Uterine smooth muscle cell (primary cell): ENCODE measurements around the gene FGA. TPM values are rescaled to one million over a fixed set of nuclear protein-coding genes. Genes with fewer than 3 reads are reported as not detected.

ENCODE experiments used
- total RNA-seq: library from RNA; depleted of rRNA; stranded (reverse); fragments of >200 nt; gene quantifications from 2 replicates; pipeline ENCODE4 v1.2.3, GENCODE V29; 2014

Gene FGA
- 0.12 TPM in 1 of 2 replicates, not detected in the other for total RNA-seq

DNA sequence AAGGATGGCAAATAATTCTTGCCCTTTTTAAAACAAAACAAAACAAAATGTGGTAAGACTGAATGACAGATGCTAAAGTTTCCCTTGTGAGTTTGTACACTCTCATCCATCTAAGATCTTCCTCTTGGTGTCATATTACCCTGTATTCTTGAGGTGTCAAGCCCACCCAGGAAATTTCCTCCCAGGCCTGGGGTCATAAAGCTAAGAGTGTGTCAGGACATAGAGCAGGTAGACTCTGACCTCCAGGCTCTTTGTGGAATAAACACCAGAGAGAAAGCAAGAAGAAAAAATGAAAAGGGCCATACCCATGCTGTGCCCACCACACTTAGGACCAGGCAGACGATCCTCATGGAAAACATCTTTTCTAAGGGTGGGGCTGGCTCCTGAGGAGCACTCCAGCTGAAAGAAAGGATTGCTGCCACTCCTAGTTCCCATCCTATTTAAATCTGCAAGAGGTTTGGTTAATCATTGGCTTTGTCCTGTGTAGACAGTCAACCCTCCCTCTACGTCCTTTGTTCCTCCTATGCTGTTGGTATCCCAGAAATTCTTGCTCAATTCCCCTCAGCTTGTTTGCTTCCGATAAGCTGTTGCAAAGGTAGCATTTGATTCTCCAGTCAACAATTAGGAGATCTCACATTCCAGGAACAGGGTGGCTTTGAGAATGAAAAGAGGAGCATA is at the start of gene FGA:
FGA (minus strand) TSS at position 414 of the 678 bp plus-strand sequence; CDS start at position 359, 55 bp downstream.

DNA sequence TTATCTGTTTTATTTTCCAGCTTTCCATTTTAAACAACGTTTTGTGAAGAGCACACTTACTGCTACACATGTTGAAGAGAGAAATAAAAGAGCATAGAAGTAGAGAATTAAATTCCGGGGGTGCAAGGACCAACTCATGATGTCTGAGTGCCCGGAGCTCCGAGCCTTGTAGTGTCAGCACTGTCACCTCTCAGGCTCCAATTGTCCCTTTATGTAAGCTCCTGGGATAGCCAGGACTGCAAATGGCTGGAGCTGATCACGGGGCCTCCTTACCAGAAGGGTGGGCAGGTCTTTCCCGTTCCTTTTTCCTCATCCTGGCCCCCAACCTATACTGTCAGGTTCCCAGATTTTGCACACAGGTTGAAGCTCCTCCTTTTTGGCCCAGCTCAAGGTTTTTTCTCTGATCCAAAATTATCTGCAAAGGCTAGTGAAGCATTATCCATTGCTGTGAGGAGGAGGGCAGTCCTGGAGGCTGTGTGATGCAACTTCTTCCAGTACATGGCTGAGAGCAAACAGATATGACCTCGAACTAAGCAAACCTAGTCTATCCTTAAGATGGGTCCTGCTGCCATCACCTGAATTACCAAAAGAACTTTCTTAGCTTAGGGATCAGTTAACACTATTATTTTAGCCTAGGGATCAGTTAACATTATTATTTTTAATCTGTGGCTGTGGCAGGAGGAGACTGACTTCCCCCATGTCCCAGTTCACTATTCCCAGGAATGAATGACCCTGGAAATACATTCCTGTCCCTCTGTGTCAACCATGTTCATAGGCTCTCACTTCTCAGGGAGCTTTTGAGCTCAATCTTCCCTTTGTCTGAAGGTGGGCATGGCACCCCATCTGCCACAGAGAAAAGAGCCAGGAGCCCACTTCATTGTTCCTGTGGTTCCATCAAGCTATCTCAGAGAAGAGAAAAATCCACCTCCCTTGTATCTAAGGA is 22.2 kb upstream of the FGA start, which contains the start of gene FGG:
FGG (minus strand) TSS at position 185 of the 943 bp plus-strand sequence; CDS start at position 138, 47 bp downstream.

DNA sequence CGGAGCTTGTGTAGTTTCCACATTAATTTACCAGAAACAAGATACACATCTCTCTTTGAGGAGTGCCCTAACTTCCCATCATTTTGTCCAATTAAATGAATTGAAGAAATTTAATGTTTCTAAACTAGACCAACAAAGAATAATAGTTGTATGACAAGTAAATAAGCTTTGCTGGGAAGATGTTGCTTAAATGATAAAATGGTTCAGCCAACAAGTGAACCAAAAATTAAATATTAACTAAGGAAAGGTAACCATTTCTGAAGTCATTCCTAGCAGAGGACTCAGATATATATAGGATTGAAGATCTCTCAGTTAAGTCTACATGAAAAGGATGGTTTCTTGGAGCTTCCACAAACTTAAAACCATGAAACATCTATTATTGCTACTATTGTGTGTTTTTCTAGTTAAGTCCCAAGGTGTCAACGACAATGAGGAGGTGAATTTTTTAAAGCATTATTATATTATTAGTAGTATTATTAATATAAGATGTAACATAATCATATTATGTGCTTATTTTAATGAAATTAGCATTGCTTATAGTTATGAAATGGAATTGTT is 27.8 kb downstream of the FGA start, which contains the start of gene FGB:
FGB (plus strand) TSS at position 315 of the 558 bp plus-strand sequence; CDS start at position 323, 8 bp downstream.

DNA sequence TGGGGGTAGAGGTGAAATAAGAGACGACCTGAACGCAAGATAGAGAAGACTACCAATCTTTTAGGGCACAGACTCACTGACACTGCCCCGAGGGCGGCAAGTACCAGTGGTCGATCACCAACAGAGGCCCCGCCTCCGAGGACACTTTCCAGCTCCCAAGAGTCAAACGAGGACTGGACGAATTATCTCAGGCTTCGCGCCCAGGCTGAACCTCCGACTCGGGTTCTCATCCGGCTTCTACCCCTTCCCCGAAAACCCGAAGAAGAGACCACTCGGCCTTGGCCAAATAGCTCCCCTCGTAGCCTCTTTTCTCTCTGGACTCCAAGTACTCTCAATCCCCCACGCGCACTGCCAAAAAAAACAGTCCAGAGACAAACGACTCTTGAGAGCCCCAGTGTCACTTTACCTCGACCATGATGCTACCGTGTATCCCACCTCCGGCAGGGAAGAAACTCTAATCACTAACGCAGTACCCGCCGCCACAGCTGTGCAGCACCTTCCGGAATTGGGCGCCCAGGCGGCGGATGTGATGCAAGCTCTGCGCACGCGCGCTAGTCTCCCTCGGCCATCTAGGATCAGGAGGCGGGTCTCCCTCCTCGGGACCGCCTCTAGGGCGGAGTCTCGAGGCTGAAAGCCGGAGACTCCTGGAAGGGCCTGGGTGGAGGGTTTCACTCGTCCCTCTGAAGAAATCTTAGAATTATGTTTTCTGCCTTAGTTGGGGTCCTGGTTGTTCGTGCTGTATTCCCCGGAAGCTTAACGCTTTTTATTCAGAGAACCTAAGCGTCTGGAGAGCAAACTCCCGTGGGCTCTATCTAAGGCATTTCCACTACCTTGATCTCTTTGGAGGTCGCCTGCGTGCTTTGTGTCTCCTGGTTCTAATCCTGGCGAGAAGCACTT is 40.4 kb downstream of the FGA start, which contains the start of gene PLRG1:
PLRG1 (minus strand) TSS at position 507 of the 897 bp plus-strand sequence; CDS start at position 415, 92 bp downstream.

Other genes starting within 250 kb of the FGA start
- 0.11 and 0.12 TPM in 2 replicates for gene DCHS2, start 98.9 kb downstream of the FGA start, total RNA-seq
- gene PLRG1, start 40.3 kb downstream of the FGA start, total RNA-seq: 90.1 and 155 TPM in 2 replicates
- gene FGB, start 27.7 kb downstream of the FGA start, total RNA-seq: not detected in 2 replicates
- not detected in 2 replicates for gene FGG, start 21.9 kb upstream of the FGA start, total RNA-seq
- gene LRAT, start 153.3 kb upstream of the FGA start, total RNA-seq: 0.11 TPM in 1 of 2 replicates, not detected in the other
- gene RBM46, start 190.5 kb upstream of the FGA start, total RNA-seq: not detected in 2 replicates